Stimulated activated naive CD4-positive, alpha-beta T cell (primary cell): ENCODE measurements around the gene KAT6B.
"Not testable (repeated sequence)": the region's sequence is repeated elsewhere in the genome, so short reads cannot be mapped to it uniquely, and the experiment has no call there.

Source experiments
- DNase-seq, 6 experiments: peaks; one replicate each; lab custom pipeline; 2025; lab: John Stamatoyannopoulos, UW

Gene KAT6B

GRCh38 chr10:74890460-74890859, 64.1 kb downstream of the KAT6B start:
- no peak for DNase-seq

DNA sequence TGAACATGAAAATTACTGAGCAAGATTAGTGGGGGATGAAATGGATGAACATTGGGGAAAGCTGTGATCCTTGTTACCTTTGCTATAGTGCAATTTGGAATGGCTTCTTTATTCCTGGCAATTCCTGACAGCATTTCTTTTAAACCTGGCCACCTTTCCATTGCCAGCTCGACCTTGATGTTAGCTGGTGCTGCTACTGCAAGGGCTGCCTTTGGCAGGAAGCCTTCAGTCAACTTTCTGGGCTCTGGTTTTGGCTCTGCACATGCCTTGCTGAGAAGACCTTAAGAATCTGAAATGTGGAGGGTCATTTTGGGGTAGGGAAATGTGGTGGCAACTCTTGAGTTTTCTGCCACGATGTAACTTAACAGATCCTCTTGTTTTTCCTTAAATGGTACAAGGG, 64.7 kb downstream of the KAT6B start:
- no peak for DNase-seq

GRCh38 chr10:74892839-74893238, 66.4 kb downstream of the KAT6B start:
- DNase-seq: no peak

DNA sequence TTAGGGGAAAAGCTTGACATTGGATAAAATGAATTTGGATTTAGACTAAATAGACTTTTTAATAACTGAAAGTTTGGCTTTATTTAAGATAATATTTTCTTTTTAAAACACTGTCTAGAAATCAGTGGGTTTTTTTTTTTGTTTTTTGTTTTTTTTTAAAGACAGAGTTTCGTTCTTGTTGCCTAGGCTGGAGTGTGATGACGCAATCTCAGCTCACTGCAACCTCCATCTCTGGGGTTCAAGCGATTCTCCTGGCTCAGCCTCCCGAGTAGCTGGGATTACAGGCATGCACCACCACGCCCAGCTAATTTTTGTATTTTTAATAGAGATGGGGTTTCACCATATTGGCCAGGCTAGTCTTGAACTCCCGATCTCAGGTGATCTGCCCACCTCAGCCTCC, 66.9 kb downstream of the KAT6B start:
- not testable (repeated sequence) for DNase-seq

GRCh38 chr10:74896788-74897527, 70.6 kb downstream of the KAT6B start:
- no peak for DNase-seq

DNA sequence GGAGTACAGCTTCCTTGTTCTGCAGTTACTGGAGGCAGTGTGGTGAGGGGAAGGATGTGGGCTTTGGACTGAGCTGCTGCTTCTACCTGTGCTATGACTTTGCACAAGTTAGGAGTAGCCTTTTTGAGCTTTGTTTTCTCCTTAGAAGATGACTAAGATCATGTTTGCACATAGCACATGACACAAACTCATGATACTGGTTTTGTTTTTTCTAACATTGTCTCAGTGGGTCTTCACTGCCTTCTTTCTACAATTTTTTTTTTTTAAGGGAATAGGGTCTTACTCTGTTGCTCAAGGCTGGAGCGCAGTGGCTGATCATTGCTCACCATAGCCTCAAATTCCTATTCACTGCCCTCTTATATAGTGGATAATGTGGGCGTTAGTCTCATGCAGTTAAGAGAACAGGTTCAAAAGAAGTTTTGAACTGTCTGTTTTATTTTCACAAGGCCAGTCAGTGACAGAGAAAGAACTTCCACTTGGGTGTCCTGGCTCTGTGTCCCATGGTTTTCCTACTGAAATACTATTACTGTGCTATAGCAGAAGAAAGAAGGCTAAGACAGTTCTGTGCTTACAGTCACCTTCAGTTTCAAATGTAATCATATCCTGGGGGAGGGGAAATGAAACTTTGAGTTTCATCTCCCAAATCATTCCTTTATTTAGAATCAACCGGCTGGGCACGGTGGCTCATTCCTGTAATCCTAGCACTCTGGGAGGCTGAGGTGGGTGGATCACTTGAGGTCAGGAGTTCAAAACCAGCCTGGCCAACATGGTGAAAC, 72.0 kb downstream of the KAT6B start:
- DNase-seq: peak in 1 of 6 experiments; percentile 3

DNA sequence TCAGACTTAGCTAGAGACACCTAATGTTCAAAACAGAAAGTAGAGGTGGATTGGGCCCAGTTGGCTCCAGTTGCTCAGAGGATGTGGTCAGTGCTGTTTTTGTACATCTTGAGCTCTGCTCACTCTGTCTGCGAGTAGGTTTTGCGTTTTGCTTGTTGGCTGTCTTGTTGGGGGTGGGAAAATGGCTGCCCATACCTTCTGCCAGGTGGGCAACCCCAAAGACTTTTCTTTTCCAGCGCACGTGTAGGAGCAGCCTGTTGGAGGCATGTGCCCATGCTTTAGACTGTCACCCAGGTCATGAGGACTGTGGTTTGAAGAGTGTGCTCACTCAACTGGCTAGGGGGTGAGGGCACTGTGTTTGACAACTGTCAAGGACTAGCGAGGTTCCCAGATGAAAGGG, 73.9 kb downstream of the KAT6B start:
- no peak for DNase-seq

GRCh38 chr10:74901301-74901700, 74.9 kb downstream of the KAT6B start:
- no peak for DNase-seq

- DNase-seq: no peak
Observed at GRCh38 chr10:74901867-74902450, 75.6 kb downstream of the KAT6B start.

DNA sequence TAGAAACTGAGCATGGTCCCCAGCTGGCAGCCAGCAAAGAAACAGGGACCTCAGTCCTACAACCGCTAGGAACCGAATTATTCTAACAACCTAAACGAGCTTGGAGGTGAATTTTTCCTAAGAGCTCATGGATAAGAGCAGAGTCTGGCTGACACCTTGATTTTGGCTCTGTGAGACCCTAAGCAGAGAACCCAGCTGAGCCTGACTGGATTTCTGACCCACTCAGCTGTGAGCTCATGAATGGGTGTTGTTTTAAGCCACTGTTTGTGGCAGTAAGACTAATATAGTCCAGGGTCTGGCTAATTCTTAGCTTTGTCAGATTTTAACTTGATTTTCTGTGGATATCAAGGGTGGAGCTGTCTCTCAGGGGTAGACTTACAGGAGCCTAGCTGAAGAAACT, 77.1 kb downstream of the KAT6B start:
- no peak for DNase-seq

DNA sequence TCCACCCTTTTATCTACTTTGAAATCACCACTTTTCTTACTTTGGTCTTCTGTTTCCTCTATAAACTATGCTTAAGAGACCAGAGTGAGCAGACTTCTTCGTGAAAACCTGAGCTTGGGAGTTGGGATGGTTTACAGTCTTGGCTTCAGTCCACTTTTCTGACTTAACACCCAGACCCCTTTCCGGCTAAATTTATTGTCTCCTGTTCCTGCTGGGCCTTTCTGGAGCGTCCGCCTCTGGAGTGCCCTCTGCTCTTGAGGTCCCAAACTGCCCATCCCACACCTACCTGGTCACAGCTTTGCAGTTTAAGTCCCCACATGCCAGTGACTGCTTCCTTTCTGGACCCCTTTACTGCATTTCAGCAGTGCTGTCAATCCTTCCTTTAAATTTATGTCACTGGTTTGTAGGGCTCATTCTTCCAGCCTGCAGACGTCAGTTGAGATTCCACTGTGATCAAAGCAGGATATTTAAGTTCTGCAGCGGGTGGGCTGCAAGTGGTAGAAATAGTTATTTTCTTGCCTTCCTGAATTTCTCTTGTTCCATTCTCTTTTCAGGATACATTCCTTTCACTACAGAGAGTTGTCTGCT, 80.3 kb downstream of the KAT6B start:
- DNase-seq: no peak

GRCh38 chr10:74909670-74910069, 83.3 kb downstream of the KAT6B start:
- no peak for DNase-seq

GRCh38 chr10:74910241-74910975, 84.0 kb downstream of the KAT6B start:
- no peak for DNase-seq

DNA sequence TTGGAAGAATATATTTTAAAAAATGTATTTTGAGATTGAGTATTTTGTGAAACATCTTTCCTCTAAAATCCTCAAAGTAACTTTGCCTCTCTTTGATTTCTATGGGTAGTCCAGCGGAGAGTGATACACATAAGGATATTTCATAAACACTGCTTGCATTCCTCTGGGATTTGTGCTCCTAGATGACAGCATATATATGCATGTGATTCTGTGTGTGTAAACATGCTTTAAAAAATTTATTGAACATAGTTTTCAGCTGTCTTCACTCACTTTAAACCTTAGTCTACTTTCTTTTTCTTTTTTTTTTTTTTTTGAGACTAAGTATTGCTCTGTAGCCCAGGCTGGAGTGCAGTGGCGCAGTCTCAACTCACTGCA, 84.6 kb downstream of the KAT6B start:
- no peak for DNase-seq

GRCh38 chr10:74912182-74912581, 85.8 kb downstream of the KAT6B start:
- no peak for DNase-seq

DNA sequence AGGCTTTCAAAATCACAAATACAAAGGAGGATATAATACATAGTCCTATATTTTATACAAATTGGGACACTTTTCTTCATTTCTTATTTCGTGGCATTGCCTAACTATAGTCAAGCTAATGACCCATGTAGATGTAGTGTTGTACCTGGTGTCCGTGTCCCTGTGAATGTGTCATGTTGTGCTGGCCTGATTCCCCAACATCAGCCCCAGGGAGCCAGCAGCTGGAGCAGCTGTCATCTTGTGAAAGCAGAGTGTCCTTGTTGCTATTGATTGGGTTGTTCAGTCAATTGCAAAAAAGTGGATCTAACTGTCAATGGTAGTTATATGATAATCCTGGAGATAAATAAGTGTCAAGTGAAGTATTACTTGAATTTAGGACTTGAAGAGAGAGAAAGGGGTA, 86.3 kb downstream of the KAT6B start:
- no peak for DNase-seq

DNA sequence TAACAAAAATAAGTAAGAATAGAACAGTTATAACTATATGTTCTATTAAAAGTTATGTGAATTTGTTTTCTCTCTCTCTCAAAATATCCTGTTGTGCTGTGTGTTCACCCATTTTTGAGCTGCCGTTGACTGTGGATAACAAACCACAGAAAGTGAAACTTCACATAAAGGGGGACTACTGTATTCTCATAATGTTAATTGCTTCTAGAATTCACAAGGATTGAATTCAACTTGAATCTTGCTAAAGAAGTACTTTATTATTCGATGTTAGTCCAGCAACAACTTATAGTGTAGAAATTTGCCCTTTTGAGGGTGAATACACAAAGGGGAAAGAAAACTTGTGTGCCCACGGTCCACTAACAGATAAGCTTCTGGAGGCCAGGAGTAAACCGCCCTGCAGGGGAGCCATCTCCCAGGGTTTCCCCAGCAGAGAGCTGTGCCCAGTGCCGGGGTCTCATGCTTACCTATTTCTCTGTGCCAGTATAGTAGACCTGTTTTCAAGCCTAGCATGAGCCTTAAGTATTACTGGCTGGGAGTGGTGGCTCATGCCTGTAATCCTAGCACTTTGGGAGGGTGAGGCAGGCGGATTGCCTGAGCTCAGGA, 87.1 kb downstream of the KAT6B start:
- peak in 1 of 6 experiments; percentile 3 for DNase-seq

- no peak for DNase-seq
Observed at GRCh38 chr10:74916283-74916682, 89.9 kb downstream of the KAT6B start.

DNA sequence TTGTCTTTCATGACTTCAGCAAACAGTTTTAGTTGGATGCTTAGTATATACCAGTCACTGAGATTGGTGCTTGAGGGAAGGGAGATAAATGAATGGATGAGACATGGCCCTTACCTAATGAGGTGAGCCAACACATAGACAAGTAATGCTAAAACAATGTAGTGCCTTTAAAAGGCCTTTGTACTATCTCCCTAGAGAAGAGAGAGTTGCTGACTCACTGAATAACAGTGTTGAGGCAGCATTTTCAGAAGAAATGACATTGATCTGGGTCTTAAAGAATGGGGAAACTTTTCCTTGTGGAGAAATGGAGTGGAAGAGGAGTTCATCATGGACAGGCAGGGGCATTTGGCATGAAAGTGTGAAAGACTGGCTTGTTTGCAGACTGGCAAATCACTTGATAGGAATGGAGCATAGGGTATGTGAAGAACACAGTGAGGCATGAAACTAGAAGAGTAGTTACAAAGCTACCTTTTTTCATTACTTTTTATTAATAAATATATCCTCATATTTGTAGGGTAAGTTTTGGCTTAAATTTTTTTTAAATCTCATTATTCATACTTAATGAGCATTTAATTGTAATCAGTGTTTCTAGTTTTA, 91.2 kb downstream of the KAT6B start:
- DNase-seq: no peak

DNA sequence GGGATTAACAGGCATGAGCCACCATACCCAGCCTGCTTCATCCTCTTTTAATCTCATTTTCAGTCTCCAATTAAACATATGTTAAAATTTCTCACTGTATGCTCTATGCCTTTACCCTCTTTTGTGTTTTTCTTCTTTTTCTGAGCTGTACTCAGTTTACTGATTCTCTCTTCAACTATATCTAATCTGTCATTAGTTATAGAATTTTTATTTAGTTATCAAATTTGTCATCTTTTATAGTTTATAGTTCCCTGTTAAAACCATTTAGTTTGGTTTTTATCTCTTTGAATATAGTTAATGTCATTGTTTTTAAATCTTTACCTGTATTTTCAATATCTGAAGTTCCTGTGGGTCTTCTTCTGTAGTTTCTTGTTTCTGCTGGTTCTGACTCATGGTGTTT, 93.3 kb downstream of the KAT6B start:
- no peak for DNase-seq

DNA sequence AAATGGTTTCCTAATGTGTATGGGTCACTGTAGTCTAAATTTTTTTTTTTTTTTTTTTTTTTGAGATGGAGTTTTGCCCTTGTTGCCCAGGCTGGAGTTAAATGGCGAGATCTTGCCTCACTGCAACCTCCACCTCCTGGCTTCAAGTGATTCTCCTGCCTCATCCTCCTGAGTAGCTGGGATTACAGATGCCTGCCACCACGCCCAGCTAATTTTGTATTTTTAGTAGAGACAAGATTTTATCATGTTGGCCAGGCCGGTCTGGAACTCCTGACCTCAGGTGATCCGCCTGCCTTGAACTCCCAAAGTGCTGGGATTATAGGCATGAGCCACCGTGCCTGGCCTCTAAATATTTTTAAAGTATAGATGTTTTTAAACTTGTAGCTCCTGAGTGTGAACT, 94.7 kb downstream of the KAT6B start:
- not testable (repeated sequence) for DNase-seq
